Astrocyte of the cerebellum (primary cell): ENCODE results near the gene NAA80.
"Not testable (repeated sequence)": the region's sequence is repeated elsewhere in the genome, so short reads cannot be mapped to it uniquely, and the experiment has no call there.

ENCODE experiments used
- DNase-seq: peaks from one replicate; pipeline ENCODE4 v3.0.0-alpha.2; 2011; ENCODE audit warnings: low read depth
- H3K4me3 ChIP-seq: 2 replicates; pipeline ENCODE4 v1.5.1; 2011; ENCODE audit warnings: mild to moderate bottlenecking, low read depth, low read length, moderate library complexity
- CTCF ChIP-seq: IDR thresholded peaks from 2 replicates; pipeline ENCODE4 v1.5.1; 2012; ENCODE audit warnings: low read length, low read depth, moderate library complexity, mild to moderate bottlenecking; ENCODE audit errors: missing control alignments
- in situ Hi-C: cut with HindIII; loops from 2 replicates; pipeline ENCODE4 v1.10.0; 2017; ENCODE audit warnings: low sequenced_read_pairs

The NAA80 gene

DNA sequence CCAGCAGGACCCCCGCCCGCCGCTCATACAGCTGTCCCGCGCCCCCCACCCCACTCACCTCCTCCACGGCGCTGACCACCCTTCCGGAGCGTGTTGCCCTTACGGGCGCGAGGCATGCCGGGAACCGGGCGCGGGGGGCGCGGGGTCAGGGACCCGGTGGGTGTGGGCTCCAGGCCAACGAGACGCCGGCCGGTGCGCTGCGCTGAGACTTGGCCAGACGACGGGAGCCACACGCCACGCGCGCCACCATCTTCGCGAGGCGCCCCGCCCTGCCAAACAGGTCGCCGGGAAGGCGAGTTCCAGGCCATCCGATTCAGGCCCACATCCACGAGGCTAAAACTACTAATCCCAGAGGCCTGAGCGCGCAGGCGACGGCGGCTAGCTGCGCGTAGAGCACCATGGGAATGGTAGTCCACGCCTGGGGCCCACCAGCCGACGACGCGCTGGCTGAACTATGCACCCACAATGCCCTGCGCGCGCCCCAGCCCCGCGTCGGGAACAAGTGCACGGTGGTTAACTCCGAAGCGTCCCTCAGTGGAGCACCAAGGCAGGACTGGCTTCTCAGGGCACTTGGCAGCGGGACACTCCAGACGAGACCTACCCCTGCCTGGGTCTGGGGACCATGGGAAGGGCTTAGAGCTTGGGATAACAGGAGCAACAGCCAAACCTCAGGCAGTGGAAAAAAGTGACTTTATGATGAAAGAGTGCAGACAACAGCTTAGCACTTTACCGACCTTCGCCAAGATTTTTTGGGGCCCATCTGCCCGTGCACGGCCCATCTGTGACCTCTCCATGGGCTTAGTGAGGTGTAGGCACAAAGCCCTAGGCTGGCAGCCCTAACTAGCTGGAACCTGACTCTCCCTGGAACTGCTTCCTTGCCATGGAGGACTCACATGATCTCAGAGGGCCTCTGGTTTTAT is 6.8 kb downstream of the NAA80 start, which contains the start of gene IFRD2:
Gene IFRD2, minus strand, starts transcription at position 271 of the 920 bp plus-strand sequence. Its CDS starts 155 bp downstream, at position 116.
- DNase-seq: peak; percentile 95
- no peak for TF ChIP-seq CTCF
- in situ Hi-C loops: no loop called here
- peak within 1 kb of the TSS; percentile 83 for H3K4me3 ChIP-seq

- TF ChIP-seq CTCF: no peak
- no peak overlapping the region for H3K4me3 ChIP-seq
- in situ Hi-C loops: no loop called here
- no peak for DNase-seq
Measured at GRCh38 chr3:50290161-50290641, 9.0 kb downstream of the NAA80 start.

DNA sequence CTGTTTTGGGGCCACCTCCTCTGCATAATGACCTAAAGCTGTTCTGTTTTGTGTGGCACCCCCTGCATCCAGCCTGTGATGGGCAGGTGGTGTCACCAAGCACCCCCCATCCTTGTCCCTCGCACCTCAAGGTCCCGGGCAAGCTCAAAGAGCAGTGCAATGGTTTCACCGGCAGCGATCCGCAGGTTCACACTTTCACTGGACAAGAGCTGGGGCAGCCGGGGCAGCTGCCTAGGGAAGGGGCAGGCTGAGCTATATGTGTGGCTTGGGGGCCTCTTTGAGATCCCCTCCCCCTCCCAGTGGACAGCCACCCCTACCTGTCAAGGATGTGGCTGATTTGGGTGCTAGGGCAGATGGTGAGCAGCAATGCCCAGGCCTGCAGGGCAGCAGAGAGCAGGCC is 10.1 kb downstream of the NAA80 start:
- TF ChIP-seq CTCF: no peak
- no peak for DNase-seq
- no peak overlapping the region for H3K4me3 ChIP-seq
- in situ Hi-C loops: no loop called here

DNA sequence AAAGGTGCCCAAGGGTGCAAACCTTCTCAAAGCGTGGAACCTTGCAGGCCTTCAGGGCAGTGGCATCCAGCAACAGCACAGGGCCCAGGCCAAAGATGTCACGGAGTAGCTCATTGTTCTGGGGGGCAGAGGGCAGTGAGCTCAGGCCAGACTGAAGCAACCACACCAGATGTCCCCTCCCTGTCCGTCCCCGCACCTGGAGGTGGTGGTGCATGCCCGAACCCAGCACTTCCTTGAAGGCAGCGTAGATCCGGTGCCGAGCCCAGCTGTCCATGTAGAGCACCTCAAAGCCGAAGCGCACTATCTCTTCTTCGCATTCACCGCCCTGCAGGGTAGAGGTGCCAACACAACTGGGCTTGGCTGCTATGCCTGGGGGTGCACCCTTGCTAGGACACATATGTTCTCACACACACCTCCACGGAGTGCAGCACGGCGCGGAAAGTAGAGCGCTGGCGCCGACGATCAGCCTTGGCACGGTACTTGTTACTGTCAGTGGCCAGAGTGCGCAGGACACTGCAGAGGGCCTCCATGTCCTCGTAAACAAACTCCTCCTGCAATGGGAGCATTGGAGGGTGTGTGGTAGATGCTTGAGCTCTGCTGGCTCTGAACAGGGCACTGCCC is 10.7 kb downstream of the NAA80 start:
- no peak overlapping the region for H3K4me3 ChIP-seq
- in situ Hi-C loops: no loop called here
- TF ChIP-seq CTCF: no peak
- DNase-seq: no peak

DNA sequence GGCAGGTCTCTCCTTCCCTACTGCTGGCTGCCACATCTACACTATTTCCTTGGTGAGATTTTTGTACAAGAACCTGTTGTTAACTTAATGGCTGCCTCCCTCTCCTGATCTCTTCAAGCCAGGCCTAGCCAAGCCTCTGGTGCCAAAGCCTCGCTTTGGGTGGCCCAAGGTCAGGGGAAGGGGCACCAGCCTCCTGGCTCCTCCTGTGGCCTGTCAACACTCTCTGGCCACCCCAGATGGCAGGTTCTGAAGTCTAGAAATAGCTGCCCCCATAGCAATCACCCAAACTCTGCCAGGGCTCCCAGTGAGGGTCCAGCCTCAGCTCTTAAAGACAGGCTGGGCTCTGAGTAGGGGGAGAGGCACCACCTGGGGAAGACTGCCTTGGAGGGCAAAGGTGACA is 11.9 kb downstream of the NAA80 start:
- no peak for DNase-seq
- no peak overlapping the region for H3K4me3 ChIP-seq
- TF ChIP-seq CTCF: no peak
- in situ Hi-C loops: no loop called here

DNA sequence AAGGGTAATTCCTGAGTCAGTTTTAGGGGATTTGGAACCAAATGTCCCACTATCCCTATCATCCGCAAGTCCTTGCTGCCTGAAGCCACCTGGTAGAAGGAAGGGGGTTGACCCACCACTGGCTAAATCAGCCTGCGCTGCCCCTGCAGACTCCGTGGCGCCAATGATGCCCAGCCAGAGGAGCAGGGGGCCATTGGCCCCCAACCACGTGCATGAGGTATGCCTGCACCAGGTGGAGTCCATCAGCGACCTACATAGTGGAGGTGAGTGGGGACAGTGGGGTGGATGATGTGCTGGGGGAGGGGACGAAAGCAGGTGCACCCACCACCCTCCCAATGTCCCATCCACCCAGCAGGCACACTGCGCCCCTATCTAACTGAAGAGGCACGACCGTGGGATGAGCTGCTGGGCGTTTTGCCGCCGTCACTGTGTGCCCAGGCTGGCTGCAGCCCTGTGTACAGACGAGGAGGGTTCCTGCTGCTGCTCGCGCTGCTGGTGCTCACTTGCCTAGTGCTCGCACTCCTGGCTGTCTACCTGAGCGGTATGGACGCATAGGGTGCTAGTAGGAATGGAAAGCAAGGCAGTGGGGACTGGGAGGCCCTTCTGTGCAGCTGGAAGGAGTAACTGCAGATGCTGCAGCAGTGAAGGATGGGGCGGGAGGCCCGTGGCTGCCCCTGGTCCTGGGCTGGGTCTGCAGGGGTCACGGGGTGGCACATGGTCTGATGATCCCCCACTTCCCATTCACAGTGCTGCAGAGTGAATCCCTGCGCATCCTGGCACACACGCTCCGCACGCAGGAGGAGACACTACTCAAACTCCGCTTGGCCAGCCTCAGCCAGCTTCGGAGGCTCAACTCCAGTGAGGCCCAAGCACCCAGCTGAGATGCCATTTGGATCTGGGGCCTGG is 12.6 kb downstream of the NAA80 start:
- no peak for DNase-seq
- no peak overlapping the region for H3K4me3 ChIP-seq
- in situ Hi-C loops: no loop called here
- TF ChIP-seq CTCF: no peak

- H3K4me3 ChIP-seq, in situ Hi-C loops, DNase-seq: not testable (repeated sequence)
Measured at GRCh38 chr3:50284121-50284520, 15.1 kb downstream of the NAA80 start.
